Astrocyte of the cerebellum (primary cell): Measurements from ENCODE around the gene USP49.

Experiments used
- DNase-seq: peaks from one replicate; pipeline ENCODE4 v3.0.0-alpha.2; 2011; ENCODE audit warnings: low read depth
- H3K4me3 ChIP-seq: 2 replicates; pipeline ENCODE4 v1.5.1; 2011; ENCODE audit warnings: mild to moderate bottlenecking, low read depth, low read length, moderate library complexity
- in situ Hi-C: cut with HindIII; loops from 2 replicates; pipeline ENCODE4 v1.10.0; 2017; ENCODE audit warnings: low sequenced_read_pairs
- TF ChIP-seq, protein P1 (sequence below): IDR thresholded peaks from 2 replicates; pipeline ENCODE4 v1.5.1; 2012; ENCODE audit warnings: low read length, low read depth, moderate library complexity, mild to moderate bottlenecking; ENCODE audit errors: missing control alignments

The USP49 gene

DNA sequence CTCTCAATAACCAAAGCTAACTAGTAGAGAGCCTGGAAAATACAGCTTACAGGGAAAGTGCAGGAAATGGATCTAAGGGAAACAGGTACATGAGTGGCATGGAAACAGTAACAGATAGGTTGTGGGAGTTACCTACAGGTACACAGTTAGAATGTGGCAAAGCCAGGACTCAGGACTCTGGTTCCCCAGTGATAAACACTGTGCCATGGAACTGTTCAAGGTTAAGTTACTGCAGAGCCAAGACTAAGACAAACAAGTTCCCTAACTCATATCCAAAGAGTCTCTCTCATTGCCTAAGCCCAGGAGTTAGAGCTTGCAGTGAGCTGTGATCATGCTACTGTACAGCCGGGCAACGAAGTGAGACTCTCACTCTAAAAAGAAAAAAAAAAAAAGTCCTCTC is 19.2 kb upstream of the USP49 start:
- in situ Hi-C loops, result no loop called here
- TF ChIP-seq, protein P1, sequence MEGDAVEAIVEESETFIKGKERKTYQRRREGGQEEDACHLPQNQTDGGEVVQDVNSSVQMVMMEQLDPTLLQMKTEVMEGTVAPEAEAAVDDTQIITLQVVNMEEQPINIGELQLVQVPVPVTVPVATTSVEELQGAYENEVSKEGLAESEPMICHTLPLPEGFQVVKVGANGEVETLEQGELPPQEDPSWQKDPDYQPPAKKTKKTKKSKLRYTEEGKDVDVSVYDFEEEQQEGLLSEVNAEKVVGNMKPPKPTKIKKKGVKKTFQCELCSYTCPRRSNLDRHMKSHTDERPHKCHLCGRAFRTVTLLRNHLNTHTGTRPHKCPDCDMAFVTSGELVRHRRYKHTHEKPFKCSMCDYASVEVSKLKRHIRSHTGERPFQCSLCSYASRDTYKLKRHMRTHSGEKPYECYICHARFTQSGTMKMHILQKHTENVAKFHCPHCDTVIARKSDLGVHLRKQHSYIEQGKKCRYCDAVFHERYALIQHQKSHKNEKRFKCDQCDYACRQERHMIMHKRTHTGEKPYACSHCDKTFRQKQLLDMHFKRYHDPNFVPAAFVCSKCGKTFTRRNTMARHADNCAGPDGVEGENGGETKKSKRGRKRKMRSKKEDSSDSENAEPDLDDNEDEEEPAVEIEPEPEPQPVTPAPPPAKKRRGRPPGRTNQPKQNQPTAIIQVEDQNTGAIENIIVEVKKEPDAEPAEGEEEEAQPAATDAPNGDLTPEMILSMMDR, result no peak
- no peak for DNase-seq
- no peak overlapping the region for H3K4me3 ChIP-seq

DNA sequence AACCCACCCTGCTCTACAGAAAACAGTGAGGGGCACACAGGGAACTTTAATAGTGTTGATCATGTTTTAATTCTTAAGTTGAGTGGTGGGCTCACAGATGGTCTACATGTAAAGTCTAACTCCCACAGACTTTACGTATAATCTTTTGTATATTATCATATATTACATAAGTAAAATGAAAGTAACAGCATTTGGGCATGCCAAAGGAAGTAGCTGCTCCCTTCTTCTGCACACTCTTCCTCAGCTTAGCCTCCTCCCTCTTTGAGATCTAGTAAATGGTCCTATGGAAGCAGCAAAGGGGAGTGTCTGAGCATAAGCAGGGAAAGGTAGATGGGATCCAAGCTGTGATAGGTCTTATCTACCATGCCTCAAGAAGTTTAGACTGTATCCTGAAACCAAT is 14.6 kb upstream of the USP49 start:
- DNase-seq, result no peak
- TF ChIP-seq, protein P1, result no peak
- in situ Hi-C loops, result no loop called here
- no peak overlapping the region for H3K4me3 ChIP-seq

DNA sequence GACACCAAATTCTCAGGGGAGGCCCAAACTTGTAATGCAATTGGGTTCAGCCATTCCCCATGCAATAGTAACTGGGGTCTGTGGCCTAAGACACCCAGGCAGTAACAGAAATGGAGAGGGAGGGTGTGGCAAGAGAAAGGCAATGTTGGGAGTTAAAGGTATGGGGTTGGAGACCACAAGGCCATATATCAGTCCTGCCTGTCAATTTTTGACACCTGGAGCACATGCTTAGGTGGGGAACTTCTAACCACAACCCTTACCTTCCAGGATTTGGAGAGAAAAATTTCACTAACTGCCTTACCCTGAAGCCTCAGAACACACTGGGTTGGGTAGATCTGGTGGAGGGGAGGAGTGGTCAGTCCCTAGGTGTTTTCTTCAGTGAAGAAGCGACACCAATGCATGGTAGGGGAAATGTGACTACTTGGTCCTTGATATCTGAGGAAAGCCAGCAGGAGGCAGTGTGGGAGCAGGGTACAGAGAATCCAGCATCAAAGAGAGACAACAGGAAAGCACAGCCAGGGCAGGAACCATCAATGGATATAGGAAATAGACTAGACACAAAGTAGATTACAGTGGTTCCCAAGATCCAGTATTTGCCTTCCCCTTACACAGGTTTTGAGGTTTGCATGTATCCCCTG is 6.8 kb upstream of the USP49 start:
- no peak overlapping the region for H3K4me3 ChIP-seq
- no peak for DNase-seq
- TF ChIP-seq, protein P1, result no peak
- in situ Hi-C loops, result no loop called here

DNA sequence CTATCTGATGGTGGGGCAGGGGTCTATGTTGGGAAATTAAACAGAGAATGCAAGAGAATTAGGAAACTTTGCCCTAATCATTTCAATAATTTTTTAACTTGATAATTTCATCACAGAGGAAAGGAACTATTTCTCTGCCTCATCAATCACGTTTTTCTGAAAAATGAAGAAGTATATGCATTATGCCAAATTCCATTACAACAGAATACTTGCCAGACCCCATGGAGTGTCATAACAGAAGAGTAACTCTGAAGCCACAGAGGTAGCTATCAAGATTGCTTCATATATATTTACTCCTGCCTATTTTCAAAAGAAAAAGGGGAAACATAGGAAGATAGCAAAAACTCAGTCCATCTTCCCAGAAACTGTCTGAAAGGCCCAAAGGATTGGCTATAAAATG is 5.7 kb upstream of the USP49 start:
- TF ChIP-seq, protein P1, result no peak
- in situ Hi-C loops, result no loop called here
- no peak for DNase-seq
- no peak overlapping the region for H3K4me3 ChIP-seq

DNA sequence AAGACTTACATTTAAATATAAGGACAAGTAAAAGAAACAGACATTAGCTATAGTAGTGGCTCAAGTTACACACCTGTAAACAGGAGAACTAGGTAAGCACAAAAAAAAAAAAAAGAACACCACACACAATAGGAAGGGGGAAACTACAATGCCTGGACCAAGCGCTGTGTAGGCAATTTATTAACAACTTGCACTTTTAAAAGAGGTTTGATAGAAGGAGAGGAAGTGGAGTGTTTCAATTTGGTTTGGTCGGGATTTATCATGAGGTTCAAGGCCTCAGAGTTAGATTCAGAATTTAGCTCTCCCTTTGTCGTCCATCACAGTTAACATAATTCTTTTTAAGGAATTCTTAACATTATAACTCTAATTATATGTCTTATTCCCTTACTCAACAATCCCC is 1.1 kb upstream of the USP49 start:
- TF ChIP-seq, protein P1, result no peak
- DNase-seq, result no peak
- peak overlapping the region; percentile 59 for H3K4me3 ChIP-seq
- in situ Hi-C loops, result no loop called here

DNA sequence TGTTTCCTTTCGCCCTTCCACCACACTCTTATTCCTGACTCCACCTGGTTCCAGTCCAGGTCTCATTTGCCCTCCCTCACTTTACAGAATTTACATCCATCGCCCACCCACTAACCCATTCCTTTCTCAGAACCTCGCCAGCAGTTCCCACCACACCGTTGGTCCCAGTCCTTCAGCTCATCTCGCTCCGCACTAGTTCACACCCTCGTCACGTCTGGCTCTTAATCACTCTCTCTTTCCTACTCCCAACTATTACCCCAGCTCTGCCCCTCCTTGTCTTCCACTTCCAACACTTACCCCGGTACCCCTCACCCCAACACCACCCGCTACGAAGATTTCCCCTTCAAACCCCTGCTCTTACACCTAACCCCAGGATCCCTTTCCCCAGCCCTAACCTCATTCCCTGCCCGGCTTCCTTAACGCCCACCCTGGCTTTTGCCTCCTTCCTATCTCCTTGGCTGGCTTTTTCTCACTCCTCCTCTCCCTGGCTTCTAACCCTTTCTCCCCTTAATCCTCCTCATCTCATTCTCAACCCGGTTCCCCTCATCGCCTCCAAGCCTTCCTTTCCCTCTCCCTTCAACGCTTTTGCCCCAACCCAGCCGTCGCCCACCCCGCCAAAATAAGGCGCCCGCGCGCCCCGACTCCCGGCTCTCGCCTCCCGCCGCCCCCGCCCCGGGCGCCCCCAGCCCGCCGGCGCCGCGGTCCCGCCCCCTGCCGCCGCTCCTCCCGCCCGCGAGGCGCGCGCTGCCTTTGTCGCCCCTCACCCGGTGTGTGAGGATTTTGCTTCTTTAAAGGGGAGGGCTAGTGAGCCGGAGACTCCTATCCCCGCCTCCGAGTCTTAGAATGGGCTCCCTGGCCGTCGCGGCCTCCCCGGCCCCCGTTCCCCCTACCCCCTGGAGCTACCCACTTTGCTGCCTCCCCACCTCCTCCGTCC is 542 bp downstream of the USP49 start:
- DNase-seq, result no peak

More for the DNA sequence above, 542 bp downstream of the USP49 start:
- in situ Hi-C loops, result no loop called here
- H3K4me3 ChIP-seq, result peak overlapping the region; percentile 59
- TF ChIP-seq, protein P1, result no peak
